Heart right ventricle (tissue), 16 donors: ENCODE measurements around the gene CERK. TPM values are rescaled to one million over a fixed set of nuclear protein-coding genes. Genes with fewer than 3 reads are reported as not detected.

Experiments used
- ATAC-seq, 8 donors: fragments of 200-7000 bp; cut with Tn5 transposase; one replicate each; pipeline ENCODE4 v1.9.1; 2020; ENCODE audit warnings: mild to moderate bottlenecking in 8 of 8, moderate library complexity in 8 of 8, moderate number of reproducible peaks in 1 of 8
- DNase-seq, 2 donors: peaks; one replicate each; pipeline ENCODE4 v3.0.0-alpha.2; 2020
- H3K27ac ChIP-seq, 10 donors: fragments of 200-600 bp; sonication (generic) in 2 of 10; one replicate each; pipeline versions ENCODE4 v1.5.0 to v1.8.0; 2020 to 2022; ENCODE audit warnings: mild to moderate bottlenecking in 3 of 10
- H3K27me3 ChIP-seq, 7 donors: fragments of 200-600 bp; one replicate each; pipeline ENCODE4 v1.8.0; 2021 to 2022; ENCODE audit warnings: mild to moderate bottlenecking in 2 of 7
- H3K36me3 ChIP-seq, 9 donors: fragments of 200-600 bp; sonication (generic) in 1 of 9; one replicate each; pipeline versions ENCODE4 v1.5.0 to v1.8.0; 2020 to 2022; ENCODE audit warnings: mild to moderate bottlenecking in 2 of 9
- H3K4me1 ChIP-seq, 9 donors: fragments of 200-600 bp; sonication (generic) in 1 of 9; one replicate each; pipeline versions ENCODE4 v1.5.0 to v1.8.0; 2020 to 2022; ENCODE audit warnings: mild to moderate bottlenecking in 4 of 9
- H3K4me3 ChIP-seq, 10 donors: fragments of 200-600 bp; sonication (generic) in 2 of 10; one replicate each; pipeline versions ENCODE4 v1.5.0 to v1.8.0; 2020 to 2022; ENCODE audit warnings: mild to moderate bottlenecking in 7 of 10, moderate library complexity in 2 of 10
- H3K9me3 ChIP-seq, 11 donors: fragments of 200-600 bp in 10 of 11; sonication (generic) in 2 of 11; one replicate each; pipeline versions ENCODE4 v1.5.0 to v1.8.0; 2013 to 2022; ENCODE audit warnings: mild to moderate bottlenecking in 2 of 11, control low read depth in 1 of 11, moderate library complexity in 1 of 11
- WGBS, 2 donors: extraction: QIAGEN DNeasy Blood & Tissue Kit; methylation state at CpG; one replicate each; pipeline ENCODE4 v1.1.7; 2013; ENCODE audit warnings: inconsistent platforms in 1 of 2; 5-methylcytosine and 5-hydroxymethylcytosine counted together
- intact Hi-C, 10 donors: fragments of 100-400 bp; cut with DNase I; formaldehyde crosslinking; loops; one replicate each; pipeline versions ENCODE4 v1.11.1 to v1.14.2; 2022
- polyA plus RNA-seq, 2 donors: library from polyadenylated mRNA; stranded (reverse); fragments of 200-250 nt; gene quantifications; one replicate each; pipeline ENCODE4 v1.2.3, GENCODE V29; 2013
- total RNA-seq, 10 donors: library from RNA; stranded (reverse); fragmentation: NEBNext Ultra II Directional in 3 of 10; extraction: Animal tissue kit (Norgen Biotek cat#: 25700) in 3 of 10; gene quantifications; one replicate each; pipeline versions ENCODE4 v1.2.1 to v1.2.4, GENCODE V29; 2021 to 2023
- TF ChIP-seq, protein P1 (sequence below), 9 donors: fragments of 200-600 bp; sonication (generic) in 2 of 9; IDR thresholded peaks; one replicate each; pipeline versions ENCODE4 v1.5.0 to v1.8.0; 2021 to 2022; ENCODE audit warnings: antibody characterized with exemption in 9 of 9, mild to moderate bottlenecking in 5 of 9, moderate library complexity in 1 of 9
- donor health status: Arrhythmogenic right ventricular cardiomyopathy.
- donor health status: ischemic (EF 13 %, LVEDD 7.1; RV severe dilation, severe dysfunction).
- donor health status: healthy with polysubstance abuse.
- donor health status: DM: no; HTN: yes; CAD: no.
- donor health status: DM: no; HTN: no; CAD: no.
- donor health status: ischemic (EF 25% LVEDD 6.9; RV normal size, moderate dysfunction).
- donor health status: ischemic (EF 25% LVEDD 5.7; RV mildly dilated, moderate dysfunction).
- donor health status: healthy.
- donor health status: DM: yes; HTN: yes; CAD: no.
- donor health status: Ischemic cardiomyopathy.
- donor health status: ischemic (EF 35%, LVEDD 5.7; RV mildly dilated, moderate dysfunction).
- donor health status: nonischemic (EF 11% LVEDD 7.7; RV severe dilation, severe dysfunction).
- donor health status: DM: yes; HTN: yes; CAD: no.
- donor health status: PGD.
- donor health status: ischemic (EF 29% LVEDD 5.4; RV normal size, mild dysfunction).
- donor health status: nonischemic (EF 23%, LVEDD 6.1; RV moderate dilation, normal function).

The CERK gene
- total and polyA plus RNA-seq, 12 donors: 21.5 to 97.0 (median 66.2) TPM

DNA sequence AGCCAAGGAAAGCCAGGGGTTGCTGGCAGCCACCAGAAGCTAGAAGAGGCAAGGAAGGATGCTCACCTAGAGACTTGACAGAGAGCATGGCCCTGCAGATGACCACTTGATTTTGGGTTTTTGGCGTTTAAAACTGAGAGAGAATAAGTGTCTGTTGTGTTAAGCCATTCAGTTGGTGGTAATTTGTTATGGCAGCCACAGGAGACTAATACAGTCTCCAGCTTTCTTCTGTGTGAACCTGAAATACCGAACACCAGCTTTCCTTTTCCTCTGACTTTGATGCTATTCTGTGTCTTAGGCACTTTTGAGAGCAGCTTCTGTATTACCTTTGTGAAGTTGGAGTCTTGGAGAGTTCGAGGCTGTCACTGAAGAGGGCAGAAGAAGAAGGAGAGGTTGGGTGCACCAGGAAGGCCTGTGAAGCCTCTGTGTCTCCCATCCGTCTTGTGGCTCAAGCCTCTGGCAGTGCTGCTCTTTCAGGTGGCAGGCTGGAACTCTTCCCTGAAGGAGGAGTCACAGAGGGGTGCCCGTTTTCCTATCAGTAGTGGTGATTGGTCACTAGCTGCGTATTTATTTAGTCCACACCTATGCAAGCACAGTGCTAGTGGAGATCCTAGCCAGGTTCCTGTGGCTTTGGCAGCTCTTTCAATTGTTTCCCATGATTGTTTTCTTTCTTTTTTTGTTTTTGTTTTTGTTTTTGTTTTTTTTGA lies 26.9 kb upstream of the CERK start:
- no peak for DNase-seq
- WGBS, 2 donors: 79 to 81% methylated on average over 6 of the region's 6 CpGs
- H3K4me3 ChIP-seq: no peak overlapping the region
- H3K27ac ChIP-seq: peak overlapping the region in 2 of 10 donors; percentile 9 to 90
- H3K9me3 ChIP-seq: no peaks in the 10 kb centered on the region
- intact Hi-C loops: loop anchor here in 2 of 10 donors (5.0 kb wide), 1 partner anchor 37 kb away; no protein-coding TSS in a partner anchor
- H3K4me1 ChIP-seq: peaks cover 4 to 74% (median 58%) of the 10 kb centered on the region in 9 donors
- TF ChIP-seq, protein P1, sequence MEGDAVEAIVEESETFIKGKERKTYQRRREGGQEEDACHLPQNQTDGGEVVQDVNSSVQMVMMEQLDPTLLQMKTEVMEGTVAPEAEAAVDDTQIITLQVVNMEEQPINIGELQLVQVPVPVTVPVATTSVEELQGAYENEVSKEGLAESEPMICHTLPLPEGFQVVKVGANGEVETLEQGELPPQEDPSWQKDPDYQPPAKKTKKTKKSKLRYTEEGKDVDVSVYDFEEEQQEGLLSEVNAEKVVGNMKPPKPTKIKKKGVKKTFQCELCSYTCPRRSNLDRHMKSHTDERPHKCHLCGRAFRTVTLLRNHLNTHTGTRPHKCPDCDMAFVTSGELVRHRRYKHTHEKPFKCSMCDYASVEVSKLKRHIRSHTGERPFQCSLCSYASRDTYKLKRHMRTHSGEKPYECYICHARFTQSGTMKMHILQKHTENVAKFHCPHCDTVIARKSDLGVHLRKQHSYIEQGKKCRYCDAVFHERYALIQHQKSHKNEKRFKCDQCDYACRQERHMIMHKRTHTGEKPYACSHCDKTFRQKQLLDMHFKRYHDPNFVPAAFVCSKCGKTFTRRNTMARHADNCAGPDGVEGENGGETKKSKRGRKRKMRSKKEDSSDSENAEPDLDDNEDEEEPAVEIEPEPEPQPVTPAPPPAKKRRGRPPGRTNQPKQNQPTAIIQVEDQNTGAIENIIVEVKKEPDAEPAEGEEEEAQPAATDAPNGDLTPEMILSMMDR (IDR thresholded peaks at IDR 0.05): no peak
- no peaks in the 10 kb centered on the region for H3K27me3 ChIP-seq
- H3K36me3 ChIP-seq: peaks cover 0 to 19% (median 0%) of the 10 kb centered on the region in 9 donors
- ATAC-seq: no peak

GRCh38 chr22:46764140-46764680 lies 26.2 kb upstream of the CERK start:
- no peaks in the 10 kb centered on the region for H3K27me3 ChIP-seq
- H3K4me3 ChIP-seq: peak overlapping the region in 2 of 10 donors; percentile 69 to 87
- TF ChIP-seq, protein P1 (IDR thresholded peaks at IDR 0.05): no peak
- no peaks in the 10 kb centered on the region for H3K9me3 ChIP-seq
- no peak for ATAC-seq
- H3K36me3 ChIP-seq: peaks cover 0 to 19% (median 0%) of the 10 kb centered on the region in 9 donors
- intact Hi-C loops: loop anchor here in 2 of 10 donors (5.0 kb wide), 1 partner anchor 38 kb away; no protein-coding TSS in a partner anchor
- no peak for DNase-seq
- H3K4me1 ChIP-seq: peaks cover 4 to 71% (median 52%) of the 10 kb centered on the region in 9 donors
- peak overlapping the region in 5 of 10 donors; percentile 85 to 95 (median 93) for H3K27ac ChIP-seq
- WGBS, 2 donors: 84 to 91% methylated on average over 6 of the region's 6 CpGs

- Histone ChIP-seq H3K27me3 (no peaks in the 10 kb centered on the region), H3K9me3 (no peaks in the 10 kb centered on the region), H3K36me3 (peaks cover 0 to 19% (median 0%) of the 10 kb centered on the region in 9 donors), H3K4me1 (peaks cover 4 to 71% (median 54%) of the 10 kb centered on the region in 9 donors), H3K27ac (peak overlapping the region; percentile 79 to 98 (median 94)), H3K4me3 (peak overlapping the region; percentile 63 to 95 (median 86))
- WGBS, 2 donors: 9 to 11% methylated on average over 13 of the region's 13 CpGs
- ATAC-seq (peak; percentile 27 to 75 (median 43)), DNase-seq (peak; percentile 58 to 78)
- TF ChIP-seq, protein P1 (IDR thresholded peaks at IDR 0.05): no peak
- intact Hi-C loops: loop anchor here in 2 of 10 donors (5.0 kb wide), 1 partner anchor 39 kb away; no protein-coding TSS in a partner anchor
Measured at GRCh38 chr22:46763051-46763705, 25.1 kb upstream of the CERK start.
